Measurements from ENCODE around the gene MAP1LC3B2. TPM values are rescaled to one million over a fixed set of nuclear protein-coding genes. Genes with fewer than 3 reads are reported as not detected.

The MAP1LC3B2 gene
- total RNA-seq, 1 experiment from 2014 or later, result 1.9 TPM

DNA sequence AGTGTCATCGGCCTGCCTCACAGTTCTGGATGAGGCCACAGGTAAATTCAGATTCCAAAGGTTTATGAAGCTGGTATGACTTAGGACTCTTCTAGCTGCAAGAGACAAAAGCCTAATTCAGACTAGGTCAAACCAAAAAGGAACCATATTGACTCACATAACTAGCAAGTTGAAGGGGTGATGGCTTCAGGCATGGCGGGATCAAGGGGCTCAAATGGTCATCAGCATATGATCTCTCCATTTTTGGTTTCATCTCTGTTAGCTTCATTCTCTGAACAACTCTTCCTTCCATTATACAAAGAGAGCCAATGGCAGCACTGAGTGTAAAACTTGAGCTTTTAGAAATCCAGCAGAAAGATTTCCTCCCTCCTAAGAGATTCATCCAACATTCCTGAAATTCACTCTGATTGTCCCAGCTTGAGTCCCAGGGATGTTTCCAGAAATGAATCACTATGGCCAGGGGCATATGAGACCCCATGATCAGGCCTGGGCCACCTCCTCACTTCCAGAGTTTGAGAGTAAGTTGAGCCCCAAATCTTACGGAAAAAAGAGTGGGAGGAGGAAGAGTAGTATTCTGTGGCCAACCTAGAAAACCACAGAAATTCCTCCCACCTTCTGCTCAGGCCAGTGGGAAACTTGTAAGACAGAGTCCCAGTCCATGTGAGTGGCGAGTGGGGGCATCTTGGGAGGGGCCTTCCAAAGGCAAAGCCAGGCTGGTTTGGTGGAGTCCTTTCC is 2.0 kb upstream of the MAP1LC3B2 start:
- no peaks in the 10 kb centered on the region for H3K9me3 ChIP-seq (ENCODE audit: control insufficient read depth, insufficient read depth, low read depth, low read length)
- in situ Hi-C loops (cut with HindIII; ENCODE audit: low pct_unique_long_range_greater_than_20kb, low sequenced_read_pairs), result no loop called here
- peak overlapping the region; percentile 30; the same call in 1 of the 2 replicates for H3K27ac ChIP-seq (ENCODE audit: low read length)
- intact Hi-C loops (cut with micrococcal nuclease; ENCODE audit: unreplicated experiment), result no loop called here
- no peaks in the 10 kb centered on the region for H3K27me3 ChIP-seq (ENCODE audit: control insufficient read depth, insufficient read depth, low read length)
- BruUV-seq (replicated peaks), result no TSS peak
- no peaks in the 10 kb centered on the region for H3K36me3 ChIP-seq (ENCODE audit: control insufficient read depth, insufficient read depth, low read length)
- CTCF ChIA-PET, result no interaction called here
- no peak for ATAC-seq
- TF ChIP-seq, protein P1, sequence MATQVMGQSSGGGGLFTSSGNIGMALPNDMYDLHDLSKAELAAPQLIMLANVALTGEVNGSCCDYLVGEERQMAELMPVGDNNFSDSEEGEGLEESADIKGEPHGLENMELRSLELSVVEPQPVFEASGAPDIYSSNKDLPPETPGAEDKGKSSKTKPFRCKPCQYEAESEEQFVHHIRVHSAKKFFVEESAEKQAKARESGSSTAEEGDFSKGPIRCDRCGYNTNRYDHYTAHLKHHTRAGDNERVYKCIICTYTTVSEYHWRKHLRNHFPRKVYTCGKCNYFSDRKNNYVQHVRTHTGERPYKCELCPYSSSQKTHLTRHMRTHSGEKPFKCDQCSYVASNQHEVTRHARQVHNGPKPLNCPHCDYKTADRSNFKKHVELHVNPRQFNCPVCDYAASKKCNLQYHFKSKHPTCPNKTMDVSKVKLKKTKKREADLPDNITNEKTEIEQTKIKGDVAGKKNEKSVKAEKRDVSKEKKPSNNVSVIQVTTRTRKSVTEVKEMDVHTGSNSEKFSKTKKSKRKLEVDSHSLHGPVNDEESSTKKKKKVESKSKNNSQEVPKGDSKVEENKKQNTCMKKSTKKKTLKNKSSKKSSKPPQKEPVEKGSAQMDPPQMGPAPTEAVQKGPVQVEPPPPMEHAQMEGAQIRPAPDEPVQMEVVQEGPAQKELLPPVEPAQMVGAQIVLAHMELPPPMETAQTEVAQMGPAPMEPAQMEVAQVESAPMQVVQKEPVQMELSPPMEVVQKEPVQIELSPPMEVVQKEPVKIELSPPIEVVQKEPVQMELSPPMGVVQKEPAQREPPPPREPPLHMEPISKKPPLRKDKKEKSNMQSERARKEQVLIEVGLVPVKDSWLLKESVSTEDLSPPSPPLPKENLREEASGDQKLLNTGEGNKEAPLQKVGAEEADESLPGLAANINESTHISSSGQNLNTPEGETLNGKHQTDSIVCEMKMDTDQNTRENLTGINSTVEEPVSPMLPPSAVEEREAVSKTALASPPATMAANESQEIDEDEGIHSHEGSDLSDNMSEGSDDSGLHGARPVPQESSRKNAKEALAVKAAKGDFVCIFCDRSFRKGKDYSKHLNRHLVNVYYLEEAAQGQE (IDR thresholded peaks at IDR 0.05; ENCODE audit: insufficient read depth in 1 of 2, low read depth in 2 of 2, low read length in 1 of 2), result no peak
- no peak for TF ChIP-seq SIN3A (IDR thresholded peaks at IDR 0.05; ENCODE audit: borderline replicate concordance, insufficient read depth, low read depth, low read length)
- no peak for TF ChIP-seq TCF7L2 (IDR thresholded peaks at IDR 0.05; ENCODE audit: low read depth, low read length)
- TF ChIP-seq, protein P2, sequence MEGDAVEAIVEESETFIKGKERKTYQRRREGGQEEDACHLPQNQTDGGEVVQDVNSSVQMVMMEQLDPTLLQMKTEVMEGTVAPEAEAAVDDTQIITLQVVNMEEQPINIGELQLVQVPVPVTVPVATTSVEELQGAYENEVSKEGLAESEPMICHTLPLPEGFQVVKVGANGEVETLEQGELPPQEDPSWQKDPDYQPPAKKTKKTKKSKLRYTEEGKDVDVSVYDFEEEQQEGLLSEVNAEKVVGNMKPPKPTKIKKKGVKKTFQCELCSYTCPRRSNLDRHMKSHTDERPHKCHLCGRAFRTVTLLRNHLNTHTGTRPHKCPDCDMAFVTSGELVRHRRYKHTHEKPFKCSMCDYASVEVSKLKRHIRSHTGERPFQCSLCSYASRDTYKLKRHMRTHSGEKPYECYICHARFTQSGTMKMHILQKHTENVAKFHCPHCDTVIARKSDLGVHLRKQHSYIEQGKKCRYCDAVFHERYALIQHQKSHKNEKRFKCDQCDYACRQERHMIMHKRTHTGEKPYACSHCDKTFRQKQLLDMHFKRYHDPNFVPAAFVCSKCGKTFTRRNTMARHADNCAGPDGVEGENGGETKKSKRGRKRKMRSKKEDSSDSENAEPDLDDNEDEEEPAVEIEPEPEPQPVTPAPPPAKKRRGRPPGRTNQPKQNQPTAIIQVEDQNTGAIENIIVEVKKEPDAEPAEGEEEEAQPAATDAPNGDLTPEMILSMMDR (IDR thresholded peaks at IDR 0.05), result no peak
- no peak for TF ChIP-seq POLR2AphosphoS5 (IDR thresholded peaks at IDR 0.05; ENCODE audit: low read depth, low read length)
- no peak overlapping the region for H3K4me3 ChIP-seq (ENCODE audit: low read depth in 2 of 2, low read length in 2 of 2)
- POLR2A ChIA-PET, result no interaction called here
- peaks cover 9% of the 10 kb centered on the region; the same call in 1 of the 2 replicates for H3K4me1 ChIP-seq (ENCODE audit: control insufficient read depth, insufficient read depth, low read length)
- no peak for DNase-seq (ENCODE audit: low read depth, low spot score)

DNA sequence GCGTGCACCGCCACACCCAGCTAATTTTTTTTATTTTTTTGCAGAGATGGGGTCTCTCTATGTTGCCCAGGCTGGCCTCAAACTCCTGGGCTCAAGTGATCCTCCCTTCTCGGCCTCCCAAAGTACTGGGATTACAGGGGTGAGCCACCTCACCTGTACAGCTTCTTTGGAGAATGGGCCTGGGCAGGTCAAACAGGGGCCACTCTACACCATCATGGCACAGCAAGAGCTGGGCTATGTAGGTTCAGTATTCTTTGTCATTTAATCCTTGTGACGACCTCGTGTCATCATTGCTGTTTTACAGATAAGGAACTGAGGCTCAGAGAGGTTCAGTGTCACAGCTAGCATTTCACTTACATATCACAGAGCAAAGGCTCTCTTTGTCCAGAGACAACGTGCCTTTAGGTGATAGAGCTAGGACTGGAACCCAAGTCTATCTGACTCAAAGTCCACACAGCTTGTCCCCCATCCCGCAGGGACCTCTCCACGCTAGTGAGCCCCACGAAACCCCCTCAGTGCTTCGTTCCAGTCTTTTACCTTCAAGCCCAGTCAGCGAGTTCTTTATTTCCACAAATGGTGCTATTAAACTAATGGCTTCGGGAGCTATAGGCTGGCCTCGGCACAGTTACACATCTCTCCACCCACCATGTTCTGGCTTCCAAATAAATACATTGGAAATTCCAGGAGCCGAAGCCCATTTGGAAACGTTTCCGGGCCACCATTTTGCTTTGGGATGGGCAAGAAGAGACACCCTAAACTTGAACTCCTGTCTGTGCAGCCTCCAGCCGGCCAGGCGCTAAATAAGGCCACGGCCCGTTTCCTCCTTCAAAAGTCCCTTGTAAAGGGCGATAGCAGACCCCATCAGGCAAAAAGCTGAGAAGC is 660 bp upstream of the MAP1LC3B2 start:
- BruUV-seq (replicated peaks), result no TSS peak
- Histone ChIP-seq H3K27me3 (ENCODE audit: control insufficient read depth, insufficient read depth, low read length) (no peaks in the 10 kb centered on the region), H3K27ac (ENCODE audit: low read length) (peak overlapping the region; percentile 39; the same call in 1 of the 2 replicates), H3K4me3 (ENCODE audit: low read depth in 2 of 2, low read length in 2 of 2) (no peak overlapping the region), H3K9me3 (ENCODE audit: control insufficient read depth, insufficient read depth, low read depth, low read length) (no peaks in the 10 kb centered on the region), H3K4me1 (ENCODE audit: control insufficient read depth, insufficient read depth, low read length) (peaks cover 9% of the 10 kb centered on the region; the same call in 1 of the 2 replicates), H3K36me3 (ENCODE audit: control insufficient read depth, insufficient read depth, low read length) (no peaks in the 10 kb centered on the region)
- no peak for ATAC-seq
- CTCF ChIA-PET, result interaction anchor here (0.7 kb wide), 1 partner anchor 82 kb away, joined by 9 read pairs; no protein-coding TSS in a partner anchor
- in situ Hi-C loops (cut with HindIII; ENCODE audit: low pct_unique_long_range_greater_than_20kb, low sequenced_read_pairs), result no loop called here
- POLR2A ChIA-PET, result no interaction called here
- no peak for DNase-seq (ENCODE audit: low read depth, low spot score)
- intact Hi-C loops (cut with micrococcal nuclease; ENCODE audit: unreplicated experiment), result no loop called here
- TF ChIP-seq SIN3A (IDR thresholded peaks at IDR 0.05; ENCODE audit: borderline replicate concordance, insufficient read depth, low read depth, low read length) (no peak), TCF7L2 (IDR thresholded peaks at IDR 0.05; ENCODE audit: low read depth, low read length) (no peak), POLR2AphosphoS5 (IDR thresholded peaks at IDR 0.05; ENCODE audit: low read depth, low read length) (no peak)
- TF ChIP-seq, protein P2 (IDR thresholded peaks at IDR 0.05), result no peak
- TF ChIP-seq, protein P1 (IDR thresholded peaks at IDR 0.05; ENCODE audit: insufficient read depth in 1 of 2, low read depth in 2 of 2, low read length in 1 of 2), result no peak
